HepG2 (cell line): ENCODE results near the gene AGRN.
A peak's percentile ranks its signal among the peaks of the same experiment; 100 is the strongest.

Experiments used
- MYC ChIP-seq: sonication (generic); formaldehyde crosslinking; IDR thresholded peaks from 2 replicates; pipeline ENCODE4 v1.9.0; 2021; ENCODE audit warnings: missing genetic modification reagents, borderline replicate concordance
- PAX8 ChIP-seq: sonication (generic); formaldehyde crosslinking; IDR thresholded peaks from 2 replicates; pipeline ENCODE4 v1.8.0; 2022; ENCODE audit warnings: mild to moderate bottlenecking, missing genetic modification reagents, borderline replicate concordance
- POLR2A ChIP-seq, 2 experiments: IDR thresholded peaks; 2 replicates each; pipeline ENCODE4 v1.6.1; 2011; ENCODE audit warnings: low read depth in 2 of 2, low read length in 2 of 2, mild to moderate bottlenecking in 1 of 2, moderate library complexity in 1 of 2; ENCODE audit not compliant: insufficient read depth in 1 of 2
- TF ChIP-seq, protein P1 (sequence below): IDR thresholded peaks from 2 replicates; pipeline ENCODE4 v1.6.1; 2016; ENCODE audit warnings: low read depth, missing genetic modification reagents, missing compliant biosample characterization
- TF ChIP-seq, protein P2 (sequence below): sonication (generic); formaldehyde crosslinking; conservative IDR thresholded peaks from 2 replicates; pipeline ENCODE4 v1.4.0; 2020; ENCODE audit warnings: missing genetic modification reagents
- TF ChIP-seq, protein P3 (sequence below): sonication (generic); formaldehyde crosslinking; conservative IDR thresholded peaks from 2 replicates; pipeline ENCODE4 v1.4.0; 2020; ENCODE audit warnings: mild to moderate bottlenecking, missing genetic modification reagents, moderate library complexity
- TF ChIP-seq, protein P4 (sequence below): sonication (generic); formaldehyde crosslinking; IDR thresholded peaks from 2 replicates; pipeline ENCODE4 v1.8.1; 2023; ENCODE audit warnings: missing genetic modification reagents, inconsistent platforms, borderline replicate concordance
- TF ChIP-seq, protein P5 (sequence below), 2 experiments: IDR thresholded peaks; 2 replicates each; pipeline ENCODE4 v1.6.1; 2011 to 2012; ENCODE audit warnings: low read length in 2 of 2, borderline replicate concordance in 1 of 2, low read depth in 1 of 2, mild to moderate bottlenecking in 1 of 2, moderate library complexity in 1 of 2

DNA sequence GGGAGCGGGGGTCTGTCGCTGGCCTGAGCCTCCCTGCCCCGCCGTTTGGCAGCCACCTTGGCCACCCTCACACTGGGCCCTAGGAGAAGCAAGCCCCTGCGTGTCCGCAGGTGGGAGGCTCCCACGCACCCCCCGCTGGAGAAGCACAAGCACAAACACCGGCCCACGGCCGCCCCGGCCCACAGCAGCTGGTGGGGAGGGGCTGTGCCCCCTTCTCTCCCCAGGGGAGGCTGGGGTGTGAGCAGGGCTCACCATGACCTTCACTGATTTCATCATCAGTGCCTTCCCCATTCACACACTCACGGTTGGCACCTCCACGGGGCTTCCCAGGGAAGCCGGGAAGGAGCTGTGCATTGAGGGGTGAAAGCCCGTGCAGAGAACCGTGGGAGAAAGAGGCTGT is 7.9 kb downstream of the AGRN start:
- TF ChIP-seq, protein P1, sequence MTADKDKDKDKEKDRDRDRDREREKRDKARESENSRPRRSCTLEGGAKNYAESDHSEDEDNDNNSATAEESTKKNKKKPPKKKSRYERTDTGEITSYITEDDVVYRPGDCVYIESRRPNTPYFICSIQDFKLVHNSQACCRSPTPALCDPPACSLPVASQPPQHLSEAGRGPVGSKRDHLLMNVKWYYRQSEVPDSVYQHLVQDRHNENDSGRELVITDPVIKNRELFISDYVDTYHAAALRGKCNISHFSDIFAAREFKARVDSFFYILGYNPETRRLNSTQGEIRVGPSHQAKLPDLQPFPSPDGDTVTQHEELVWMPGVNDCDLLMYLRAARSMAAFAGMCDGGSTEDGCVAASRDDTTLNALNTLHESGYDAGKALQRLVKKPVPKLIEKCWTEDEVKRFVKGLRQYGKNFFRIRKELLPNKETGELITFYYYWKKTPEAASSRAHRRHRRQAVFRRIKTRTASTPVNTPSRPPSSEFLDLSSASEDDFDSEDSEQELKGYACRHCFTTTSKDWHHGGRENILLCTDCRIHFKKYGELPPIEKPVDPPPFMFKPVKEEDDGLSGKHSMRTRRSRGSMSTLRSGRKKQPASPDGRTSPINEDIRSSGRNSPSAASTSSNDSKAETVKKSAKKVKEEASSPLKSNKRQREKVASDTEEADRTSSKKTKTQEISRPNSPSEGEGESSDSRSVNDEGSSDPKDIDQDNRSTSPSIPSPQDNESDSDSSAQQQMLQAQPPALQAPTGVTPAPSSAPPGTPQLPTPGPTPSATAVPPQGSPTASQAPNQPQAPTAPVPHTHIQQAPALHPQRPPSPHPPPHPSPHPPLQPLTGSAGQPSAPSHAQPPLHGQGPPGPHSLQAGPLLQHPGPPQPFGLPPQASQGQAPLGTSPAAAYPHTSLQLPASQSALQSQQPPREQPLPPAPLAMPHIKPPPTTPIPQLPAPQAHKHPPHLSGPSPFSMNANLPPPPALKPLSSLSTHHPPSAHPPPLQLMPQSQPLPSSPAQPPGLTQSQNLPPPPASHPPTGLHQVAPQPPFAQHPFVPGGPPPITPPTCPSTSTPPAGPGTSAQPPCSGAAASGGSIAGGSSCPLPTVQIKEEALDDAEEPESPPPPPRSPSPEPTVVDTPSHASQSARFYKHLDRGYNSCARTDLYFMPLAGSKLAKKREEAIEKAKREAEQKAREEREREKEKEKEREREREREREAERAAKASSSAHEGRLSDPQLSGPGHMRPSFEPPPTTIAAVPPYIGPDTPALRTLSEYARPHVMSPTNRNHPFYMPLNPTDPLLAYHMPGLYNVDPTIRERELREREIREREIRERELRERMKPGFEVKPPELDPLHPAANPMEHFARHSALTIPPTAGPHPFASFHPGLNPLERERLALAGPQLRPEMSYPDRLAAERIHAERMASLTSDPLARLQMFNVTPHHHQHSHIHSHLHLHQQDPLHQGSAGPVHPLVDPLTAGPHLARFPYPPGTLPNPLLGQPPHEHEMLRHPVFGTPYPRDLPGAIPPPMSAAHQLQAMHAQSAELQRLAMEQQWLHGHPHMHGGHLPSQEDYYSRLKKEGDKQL (CRISPR knock-in tag), result no peak
- TF ChIP-seq, protein P2, sequence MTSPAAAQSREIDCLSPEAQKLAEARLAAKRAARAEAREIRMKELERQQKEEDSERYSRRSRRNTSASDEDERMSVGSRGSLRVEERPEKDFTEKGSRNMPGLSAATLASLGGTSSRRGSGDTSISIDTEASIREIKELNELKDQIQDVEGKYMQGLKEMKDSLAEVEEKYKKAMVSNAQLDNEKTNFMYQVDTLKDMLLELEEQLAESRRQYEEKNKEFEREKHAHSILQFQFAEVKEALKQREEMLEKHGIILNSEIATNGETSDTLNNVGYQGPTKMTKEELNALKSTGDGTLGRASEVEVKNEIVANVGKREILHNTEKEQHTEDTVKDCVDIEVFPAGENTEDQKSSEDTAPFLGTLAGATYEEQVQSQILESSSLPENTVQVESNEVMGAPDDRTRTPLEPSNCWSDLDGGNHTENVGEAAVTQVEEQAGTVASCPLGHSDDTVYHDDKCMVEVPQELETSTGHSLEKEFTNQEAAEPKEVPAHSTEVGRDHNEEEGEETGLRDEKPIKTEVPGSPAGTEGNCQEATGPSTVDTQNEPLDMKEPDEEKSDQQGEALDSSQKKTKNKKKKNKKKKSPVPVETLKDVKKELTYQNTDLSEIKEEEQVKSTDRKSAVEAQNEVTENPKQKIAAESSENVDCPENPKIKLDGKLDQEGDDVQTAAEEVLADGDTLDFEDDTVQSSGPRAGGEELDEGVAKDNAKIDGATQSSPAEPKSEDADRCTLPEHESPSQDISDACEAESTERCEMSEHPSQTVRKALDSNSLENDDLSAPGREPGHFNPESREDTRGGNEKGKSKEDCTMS, result no peak
- TF ChIP-seq MYC (CRISPR knock-in tag), result no peak
- TF ChIP-seq, protein P3, sequence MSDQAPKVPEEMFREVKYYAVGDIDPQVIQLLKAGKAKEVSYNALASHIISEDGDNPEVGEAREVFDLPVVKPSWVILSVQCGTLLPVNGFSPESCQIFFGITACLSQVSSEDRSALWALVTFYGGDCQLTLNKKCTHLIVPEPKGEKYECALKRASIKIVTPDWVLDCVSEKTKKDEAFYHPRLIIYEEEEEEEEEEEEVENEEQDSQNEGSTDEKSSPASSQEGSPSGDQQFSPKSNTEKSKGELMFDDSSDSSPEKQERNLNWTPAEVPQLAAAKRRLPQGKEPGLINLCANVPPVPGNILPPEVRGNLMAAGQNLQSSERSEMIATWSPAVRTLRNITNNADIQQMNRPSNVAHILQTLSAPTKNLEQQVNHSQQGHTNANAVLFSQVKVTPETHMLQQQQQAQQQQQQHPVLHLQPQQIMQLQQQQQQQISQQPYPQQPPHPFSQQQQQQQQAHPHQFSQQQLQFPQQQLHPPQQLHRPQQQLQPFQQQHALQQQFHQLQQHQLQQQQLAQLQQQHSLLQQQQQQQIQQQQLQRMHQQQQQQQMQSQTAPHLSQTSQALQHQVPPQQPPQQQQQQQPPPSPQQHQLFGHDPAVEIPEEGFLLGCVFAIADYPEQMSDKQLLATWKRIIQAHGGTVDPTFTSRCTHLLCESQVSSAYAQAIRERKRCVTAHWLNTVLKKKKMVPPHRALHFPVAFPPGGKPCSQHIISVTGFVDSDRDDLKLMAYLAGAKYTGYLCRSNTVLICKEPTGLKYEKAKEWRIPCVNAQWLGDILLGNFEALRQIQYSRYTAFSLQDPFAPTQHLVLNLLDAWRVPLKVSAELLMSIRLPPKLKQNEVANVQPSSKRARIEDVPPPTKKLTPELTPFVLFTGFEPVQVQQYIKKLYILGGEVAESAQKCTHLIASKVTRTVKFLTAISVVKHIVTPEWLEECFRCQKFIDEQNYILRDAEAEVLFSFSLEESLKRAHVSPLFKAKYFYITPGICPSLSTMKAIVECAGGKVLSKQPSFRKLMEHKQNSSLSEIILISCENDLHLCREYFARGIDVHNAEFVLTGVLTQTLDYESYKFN, result no peak
- TF ChIP-seq, protein P4, sequence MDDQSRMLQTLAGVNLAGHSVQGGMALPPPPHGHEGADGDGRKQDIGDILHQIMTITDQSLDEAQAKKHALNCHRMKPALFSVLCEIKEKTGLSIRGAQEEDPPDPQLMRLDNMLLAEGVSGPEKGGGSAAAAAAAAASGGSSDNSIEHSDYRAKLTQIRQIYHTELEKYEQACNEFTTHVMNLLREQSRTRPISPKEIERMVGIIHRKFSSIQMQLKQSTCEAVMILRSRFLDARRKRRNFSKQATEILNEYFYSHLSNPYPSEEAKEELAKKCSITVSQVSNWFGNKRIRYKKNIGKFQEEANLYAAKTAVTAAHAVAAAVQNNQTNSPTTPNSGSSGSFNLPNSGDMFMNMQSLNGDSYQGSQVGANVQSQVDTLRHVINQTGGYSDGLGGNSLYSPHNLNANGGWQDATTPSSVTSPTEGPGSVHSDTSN (CRISPR knock-in tag), result no peak
- no peak for TF ChIP-seq PAX8 (CRISPR knock-in tag)
- TF ChIP-seq, protein P5, sequence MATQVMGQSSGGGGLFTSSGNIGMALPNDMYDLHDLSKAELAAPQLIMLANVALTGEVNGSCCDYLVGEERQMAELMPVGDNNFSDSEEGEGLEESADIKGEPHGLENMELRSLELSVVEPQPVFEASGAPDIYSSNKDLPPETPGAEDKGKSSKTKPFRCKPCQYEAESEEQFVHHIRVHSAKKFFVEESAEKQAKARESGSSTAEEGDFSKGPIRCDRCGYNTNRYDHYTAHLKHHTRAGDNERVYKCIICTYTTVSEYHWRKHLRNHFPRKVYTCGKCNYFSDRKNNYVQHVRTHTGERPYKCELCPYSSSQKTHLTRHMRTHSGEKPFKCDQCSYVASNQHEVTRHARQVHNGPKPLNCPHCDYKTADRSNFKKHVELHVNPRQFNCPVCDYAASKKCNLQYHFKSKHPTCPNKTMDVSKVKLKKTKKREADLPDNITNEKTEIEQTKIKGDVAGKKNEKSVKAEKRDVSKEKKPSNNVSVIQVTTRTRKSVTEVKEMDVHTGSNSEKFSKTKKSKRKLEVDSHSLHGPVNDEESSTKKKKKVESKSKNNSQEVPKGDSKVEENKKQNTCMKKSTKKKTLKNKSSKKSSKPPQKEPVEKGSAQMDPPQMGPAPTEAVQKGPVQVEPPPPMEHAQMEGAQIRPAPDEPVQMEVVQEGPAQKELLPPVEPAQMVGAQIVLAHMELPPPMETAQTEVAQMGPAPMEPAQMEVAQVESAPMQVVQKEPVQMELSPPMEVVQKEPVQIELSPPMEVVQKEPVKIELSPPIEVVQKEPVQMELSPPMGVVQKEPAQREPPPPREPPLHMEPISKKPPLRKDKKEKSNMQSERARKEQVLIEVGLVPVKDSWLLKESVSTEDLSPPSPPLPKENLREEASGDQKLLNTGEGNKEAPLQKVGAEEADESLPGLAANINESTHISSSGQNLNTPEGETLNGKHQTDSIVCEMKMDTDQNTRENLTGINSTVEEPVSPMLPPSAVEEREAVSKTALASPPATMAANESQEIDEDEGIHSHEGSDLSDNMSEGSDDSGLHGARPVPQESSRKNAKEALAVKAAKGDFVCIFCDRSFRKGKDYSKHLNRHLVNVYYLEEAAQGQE (IDR thresholded peaks at IDR 0.05; ENCODE audit: borderline replicate concordance in 1 of 2, low read depth in 1 of 2, low read length in 2 of 2), result no peak
- TF ChIP-seq POLR2A (IDR thresholded peaks at IDR 0.05; ENCODE audit: insufficient read depth in 1 of 2, low read depth in 2 of 2, low read length in 2 of 2), result peak in 1 of 2 experiments; percentile 27; a peak in 1 of 4 replicates
